Prostate gland (tissue), 2 donors: ENCODE data around the gene CEBPG.

Source experiments
- POLR2A ChIP-seq: fragments of 450-650 bp; IDR thresholded peaks from one replicate; pipeline ENCODE4 v1.6.1; 2016; ENCODE audit warnings: antibody characterized with exemption, mild to moderate bottlenecking
- TF ChIP-seq, protein P1 (sequence below), 4 experiments: fragments of 200-600 bp in 2 of 4; fragments of 450-650 bp in 2 of 4; sonication (generic) in 2 of 4; IDR thresholded peaks; 1 replicate in 3 of 4; 2 replicates in 1 of 4; pipeline ENCODE4 v1.5.1; 2016 to 2019; ENCODE audit warnings: antibody characterized with exemption in 4 of 4, mild to moderate bottlenecking in 2 of 4, moderate library complexity in 2 of 4

DNA sequence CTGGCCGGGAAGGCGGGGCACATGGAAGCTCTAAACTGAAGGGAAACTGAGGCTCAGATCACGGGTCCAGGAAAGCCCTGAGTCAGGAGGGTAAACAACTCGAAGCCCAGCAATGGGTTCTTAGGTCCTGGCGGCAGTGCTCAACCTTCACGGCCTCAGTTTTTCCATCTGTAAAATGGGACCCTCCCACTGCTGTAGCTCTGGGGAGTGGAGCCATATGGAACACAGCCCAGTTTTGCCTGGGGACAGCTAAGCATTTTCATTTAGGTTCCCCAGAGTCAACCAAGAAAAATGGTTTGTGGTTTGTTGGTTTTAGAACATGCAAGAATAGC, 30.4 kb downstream of the CEBPG start:
- TF ChIP-seq, protein P1, sequence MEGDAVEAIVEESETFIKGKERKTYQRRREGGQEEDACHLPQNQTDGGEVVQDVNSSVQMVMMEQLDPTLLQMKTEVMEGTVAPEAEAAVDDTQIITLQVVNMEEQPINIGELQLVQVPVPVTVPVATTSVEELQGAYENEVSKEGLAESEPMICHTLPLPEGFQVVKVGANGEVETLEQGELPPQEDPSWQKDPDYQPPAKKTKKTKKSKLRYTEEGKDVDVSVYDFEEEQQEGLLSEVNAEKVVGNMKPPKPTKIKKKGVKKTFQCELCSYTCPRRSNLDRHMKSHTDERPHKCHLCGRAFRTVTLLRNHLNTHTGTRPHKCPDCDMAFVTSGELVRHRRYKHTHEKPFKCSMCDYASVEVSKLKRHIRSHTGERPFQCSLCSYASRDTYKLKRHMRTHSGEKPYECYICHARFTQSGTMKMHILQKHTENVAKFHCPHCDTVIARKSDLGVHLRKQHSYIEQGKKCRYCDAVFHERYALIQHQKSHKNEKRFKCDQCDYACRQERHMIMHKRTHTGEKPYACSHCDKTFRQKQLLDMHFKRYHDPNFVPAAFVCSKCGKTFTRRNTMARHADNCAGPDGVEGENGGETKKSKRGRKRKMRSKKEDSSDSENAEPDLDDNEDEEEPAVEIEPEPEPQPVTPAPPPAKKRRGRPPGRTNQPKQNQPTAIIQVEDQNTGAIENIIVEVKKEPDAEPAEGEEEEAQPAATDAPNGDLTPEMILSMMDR (IDR thresholded peaks at IDR 0.05): no peak
- no peak for TF ChIP-seq POLR2A
